MM.1S (cell line): ENCODE measurements around the gene C10orf90.

Experiments
- DNase-seq: peaks from one replicate; pipeline ENCODE4 v3.0.0-alpha.2; 2015
- H2AFZ ChIP-seq: fragments of 300-600 bp; sonication (generic); 2 replicates; pipeline ENCODE4 v1.6.0; 2016; ENCODE audit warnings: antibody characterized with exemption, low read length
- H3F3A ChIP-seq: fragments of 300-600 bp; sonication (generic); 2 replicates; pipeline ENCODE4 v1.6.1; 2016; ENCODE audit warnings: mild to moderate bottlenecking, antibody characterized with exemption, low read length, moderate library complexity, mixed read lengths; ENCODE audit not compliant: insufficient read depth
- H3K27ac ChIP-seq: fragments of 300-600 bp; sonication (generic); 2 replicates; pipeline ENCODE4 v1.5.1; 2016; ENCODE audit warnings: mild to moderate bottlenecking, low read length
- H3K27me3 ChIP-seq: fragments of 300-600 bp; sonication (generic); replicated peaks from 2 replicates; pipeline ENCODE4 v1.6.0; 2016; ENCODE audit warnings: low read length; ENCODE audit not compliant: insufficient read depth
- H3K36me3 ChIP-seq: fragments of 300-600 bp; sonication (generic); replicated peaks from 2 replicates; pipeline ENCODE4 v1.6.1; 2016; ENCODE audit warnings: mild to moderate bottlenecking, low read length, mixed read lengths; ENCODE audit not compliant: insufficient read depth
- H3K4me1 ChIP-seq: fragments of 300-600 bp; sonication (generic); 2 replicates; pipeline ENCODE4 v1.6.1; 2016; ENCODE audit warnings: low read length, mixed read lengths
- H3K4me2 ChIP-seq: fragments of 300-600 bp; sonication (generic); 2 replicates; pipeline ENCODE4 v1.6.0; 2016; ENCODE audit warnings: low read depth, low read length
- H3K4me3 ChIP-seq: fragments of 300-600 bp; sonication (generic); 2 replicates; pipeline ENCODE4 v1.5.1; 2016; ENCODE audit warnings: low read length, mixed read lengths
- H3K79me2 ChIP-seq: fragments of 300-600 bp; sonication (generic); 2 replicates; pipeline ENCODE4 v1.6.1; 2016; ENCODE audit warnings: mixed run types, low read length, mixed read lengths
- H3K9ac ChIP-seq: fragments of 300-600 bp; sonication (generic); 2 replicates; pipeline ENCODE4 v1.6.1; 2016; ENCODE audit warnings: low read length, mixed read lengths
- H3K9me2 ChIP-seq: fragments of 300-600 bp; sonication (generic); replicated peaks from 2 replicates; pipeline ENCODE4 v1.6.1; 2016; ENCODE audit warnings: mild to moderate bottlenecking, low read length, mixed read lengths; ENCODE audit not compliant: insufficient read depth
- H3K9me3 ChIP-seq: fragments of 300-600 bp; sonication (generic); replicated peaks from 2 replicates; pipeline ENCODE4 v1.6.1; 2016; ENCODE audit warnings: mild to moderate bottlenecking, low read length, mixed read lengths; ENCODE audit not compliant: insufficient read depth
- H4K20me1 ChIP-seq: fragments of 300-600 bp; sonication (generic); 2 replicates; pipeline ENCODE4 v1.6.1; 2016; ENCODE audit warnings: mild to moderate bottlenecking, low read length, moderate library complexity, mixed read lengths; ENCODE audit not compliant: insufficient read depth
- EZH2 ChIP-seq: fragments of 300-600 bp; sonication (generic); optimal IDR thresholded peaks from 2 replicates; pipeline ENCODE3; 2017; ENCODE audit warnings: low read depth, mild to moderate bottlenecking, antibody characterized with exemption, low read length, mixed read lengths
- EZH2phosphoT487 ChIP-seq: fragments of 300-600 bp; sonication (generic); IDR thresholded peaks from 2 replicates; pipeline ENCODE4 v1.6.1; 2018; ENCODE audit warnings: antibody characterized with exemption, low read length
- TF ChIP-seq, protein P1 (sequence below): fragments of 300-600 bp; sonication (generic); IDR thresholded peaks from 2 replicates; pipeline ENCODE4 v1.5.1; 2016; ENCODE audit warnings: antibody characterized with exemption, low read length, mixed read lengths

C10orf90 gene

DNA sequence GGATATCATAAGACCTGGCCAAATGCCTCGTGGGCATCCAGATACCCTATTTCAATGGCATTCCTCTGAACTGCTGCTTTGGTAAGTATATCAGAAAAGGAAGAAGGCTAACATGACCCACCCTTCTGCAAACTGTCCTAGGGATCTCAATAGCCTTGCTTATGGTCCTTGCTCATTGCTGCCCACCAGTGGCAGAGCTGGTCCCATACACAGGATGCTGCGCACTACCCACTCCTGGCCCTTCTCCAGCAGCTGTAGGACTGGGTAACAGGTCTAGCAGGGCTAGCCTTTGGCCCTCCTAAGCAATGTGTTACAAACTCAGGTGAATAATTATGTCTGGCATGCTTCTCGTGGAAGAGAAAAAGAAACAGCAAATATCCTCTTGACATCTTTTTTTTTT, 72.5 kb downstream of the C10orf90 start:
- TF ChIP-seq EZH2 (no peak), EZH2phosphoT487 (no peak)
- TF ChIP-seq, protein P1, sequence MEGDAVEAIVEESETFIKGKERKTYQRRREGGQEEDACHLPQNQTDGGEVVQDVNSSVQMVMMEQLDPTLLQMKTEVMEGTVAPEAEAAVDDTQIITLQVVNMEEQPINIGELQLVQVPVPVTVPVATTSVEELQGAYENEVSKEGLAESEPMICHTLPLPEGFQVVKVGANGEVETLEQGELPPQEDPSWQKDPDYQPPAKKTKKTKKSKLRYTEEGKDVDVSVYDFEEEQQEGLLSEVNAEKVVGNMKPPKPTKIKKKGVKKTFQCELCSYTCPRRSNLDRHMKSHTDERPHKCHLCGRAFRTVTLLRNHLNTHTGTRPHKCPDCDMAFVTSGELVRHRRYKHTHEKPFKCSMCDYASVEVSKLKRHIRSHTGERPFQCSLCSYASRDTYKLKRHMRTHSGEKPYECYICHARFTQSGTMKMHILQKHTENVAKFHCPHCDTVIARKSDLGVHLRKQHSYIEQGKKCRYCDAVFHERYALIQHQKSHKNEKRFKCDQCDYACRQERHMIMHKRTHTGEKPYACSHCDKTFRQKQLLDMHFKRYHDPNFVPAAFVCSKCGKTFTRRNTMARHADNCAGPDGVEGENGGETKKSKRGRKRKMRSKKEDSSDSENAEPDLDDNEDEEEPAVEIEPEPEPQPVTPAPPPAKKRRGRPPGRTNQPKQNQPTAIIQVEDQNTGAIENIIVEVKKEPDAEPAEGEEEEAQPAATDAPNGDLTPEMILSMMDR: peak; percentile 31
- no peak for DNase-seq
- Histone ChIP-seq H3K9me2 (no peaks in the 10 kb centered on the region), H3K4me2 (no peak overlapping the region), H3K9ac (no peak overlapping the region), H2AFZ (no peak overlapping the region), H3K9me3 (no peaks in the 10 kb centered on the region), H4K20me1 (no peaks in the 10 kb centered on the region), H3K36me3 (no peaks in the 10 kb centered on the region), H3K4me3 (no peak overlapping the region), H3K79me2 (no peaks in the 10 kb centered on the region), H3K4me1 (no peaks in the 10 kb centered on the region), H3F3A (no peaks in the 10 kb centered on the region), H3K27ac (no peak overlapping the region), H3K27me3 (no peaks in the 10 kb centered on the region)

DNA sequence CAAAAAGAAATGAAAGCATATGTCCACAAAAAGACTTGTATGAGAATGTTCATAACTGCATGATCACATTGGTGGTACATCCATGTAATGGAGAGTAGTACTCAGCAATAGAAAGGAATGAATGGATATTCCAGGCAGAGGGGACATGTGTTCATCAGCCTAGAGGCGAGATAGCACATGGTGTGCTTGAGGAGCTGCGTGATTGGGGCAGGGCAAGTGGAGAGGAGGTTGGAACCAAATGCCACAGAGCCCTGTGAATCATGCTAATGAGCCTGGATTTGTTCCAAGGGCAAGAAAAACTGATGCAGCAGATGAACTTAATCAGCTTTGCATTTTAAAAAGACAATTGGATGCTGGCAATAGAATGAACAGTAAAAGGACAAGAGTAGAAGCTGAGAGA, 73.3 kb downstream of the C10orf90 start:
- no peak for TF ChIP-seq EZH2phosphoT487
- TF ChIP-seq, protein P1: no peak
- no peak for TF ChIP-seq EZH2
- DNase-seq: no peak

DNA sequence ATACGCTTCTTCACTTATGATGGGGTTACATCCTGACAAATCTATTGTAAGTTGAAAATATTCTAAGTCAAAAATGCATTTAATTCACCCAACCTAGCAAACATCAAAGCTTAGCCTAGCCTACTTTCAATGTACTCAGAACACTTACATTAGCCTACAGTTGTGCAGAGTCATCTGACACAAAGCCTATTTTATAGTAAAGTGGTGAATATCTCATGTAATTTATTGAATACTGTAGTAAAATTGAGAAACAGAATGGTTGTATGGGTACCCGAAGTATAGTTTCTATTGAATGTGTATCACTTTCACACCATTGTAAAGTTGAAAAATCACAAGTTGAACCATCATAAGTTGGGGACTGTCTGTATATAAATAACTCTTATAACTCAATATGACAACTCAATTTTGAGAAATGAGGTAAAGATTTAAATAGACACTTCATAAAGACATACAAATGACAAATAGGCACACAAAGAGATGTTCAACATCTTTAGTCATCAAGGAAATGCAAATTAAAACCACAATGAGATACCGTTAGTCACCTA, 73.9 kb downstream of the C10orf90 start:
- no peaks in the 10 kb centered on the region for H3K79me2 ChIP-seq
- TF ChIP-seq EZH2phosphoT487 (no peak), EZH2 (no peak)
- TF ChIP-seq, protein P1: no peak
- no peaks in the 10 kb centered on the region for H3K27me3 ChIP-seq
- no peak overlapping the region for H3K4me3 ChIP-seq
- H3F3A ChIP-seq: no peaks in the 10 kb centered on the region
- H4K20me1 ChIP-seq: no peaks in the 10 kb centered on the region
- no peaks in the 10 kb centered on the region for H3K4me1 ChIP-seq
- no peaks in the 10 kb centered on the region for H3K9me2 ChIP-seq
- no peaks in the 10 kb centered on the region for H3K36me3 ChIP-seq
- H3K9me3 ChIP-seq: no peaks in the 10 kb centered on the region
- H3K4me2 ChIP-seq: no peak overlapping the region
- H2AFZ ChIP-seq: no peak overlapping the region
- no peak overlapping the region for H3K9ac ChIP-seq
- DNase-seq: no peak
- no peak overlapping the region for H3K27ac ChIP-seq

More for the DNA sequence above, 73.3 kb downstream of the C10orf90 start:
- no peak overlapping the region for H3K27ac ChIP-seq
- H3K9me3 ChIP-seq: no peaks in the 10 kb centered on the region
- no peak overlapping the region for H3K4me3 ChIP-seq
- no peaks in the 10 kb centered on the region for H3K4me1 ChIP-seq
- H3K9me2 ChIP-seq: no peaks in the 10 kb centered on the region
- no peaks in the 10 kb centered on the region for H3K79me2 ChIP-seq
- H2AFZ ChIP-seq: no peak overlapping the region
- H3K27me3 ChIP-seq: no peaks in the 10 kb centered on the region
- H3F3A ChIP-seq: no peaks in the 10 kb centered on the region
- H3K9ac ChIP-seq: no peak overlapping the region
- no peaks in the 10 kb centered on the region for H4K20me1 ChIP-seq
- H3K36me3 ChIP-seq: no peaks in the 10 kb centered on the region
- H3K4me2 ChIP-seq: no peak overlapping the region
